Left lung (tissue), 10 donors: ENCODE measurements around the gene S100A4. TPM values are rescaled to one million over a fixed set of nuclear protein-coding genes. Genes with fewer than 3 reads are reported as not detected.
"Not testable (repeated sequence)": the region's sequence is repeated elsewhere in the genome, so short reads cannot be mapped to it uniquely, and the experiment has no call there.

Experiments
- ATAC-seq: fragments of 200-7000 bp; cut with Tn5 transposase; one replicate; pipeline ENCODE4 v1.9.1; 2020; ENCODE audit warnings: moderate library complexity
- DNase-seq, 4 donors: peaks; one replicate each; pipeline ENCODE4 v3.0.0-alpha.2; 2013 to 2020
- H3K27ac ChIP-seq, 2 donors: fragments of 200-600 bp; sonication (generic) in 1 of 2; one replicate each; pipeline versions ENCODE4 v1.5.0 to v1.8.0; 2020 to 2021
- H3K27me3 ChIP-seq, 2 donors: fragments of 200-600 bp; sonication (generic) in 1 of 2; one replicate each; pipeline versions ENCODE4 v1.5.0 to v1.8.0; 2020 to 2021
- H3K36me3 ChIP-seq, 2 donors: fragments of 200-600 bp; sonication (generic) in 1 of 2; one replicate each; pipeline versions ENCODE4 v1.5.0 to v1.8.0; 2020 to 2021
- H3K4me1 ChIP-seq, 2 donors: fragments of 200-600 bp; one replicate each; pipeline ENCODE4 v1.8.0; 2021
- H3K4me3 ChIP-seq, 2 donors: fragments of 200-600 bp; sonication (generic) in 1 of 2; one replicate each; pipeline versions ENCODE4 v1.5.0 to v1.8.0; 2020 to 2021; ENCODE audit warnings: mild to moderate bottlenecking in 1 of 2
- H3K9me3 ChIP-seq, 2 donors: fragments of 200-600 bp; sonication (generic) in 1 of 2; one replicate each; pipeline versions ENCODE4 v1.5.0 to v1.8.0; 2020 to 2021
- intact Hi-C, 2 donors: fragments of 100-400 bp; cut with DNase I; formaldehyde crosslinking; loops; one replicate each; pipeline versions ENCODE4 v1.11.2 to v1.14.2; 2022
- polyA plus RNA-seq, 6 donors: library from polyadenylated mRNA; unstranded; fragments of 120-200 nt; gene quantifications; one replicate each; pipeline ENCODE4 v1.2.1, GENCODE V29; 2013; ENCODE audit not compliant: insufficient read length in 6 of 6
- total RNA-seq, 2 donors: library from RNA; stranded (reverse); fragmentation: NEBNext Ultra II Directional; extraction: Animal tissue kit (Norgen Biotek cat#: 25700); gene quantifications; one replicate each; pipeline ENCODE4 v1.2.1, GENCODE V29; 2021
- TF ChIP-seq, protein P1 (sequence below), 2 donors: fragments of 200-600 bp; sonication (generic) in 1 of 2; IDR thresholded peaks; one replicate each; pipeline versions ENCODE4 v1.5.0 to v1.8.0; 2021; ENCODE audit warnings: antibody characterized with exemption in 2 of 2
- donor health status: DM: no; HTN: yes; CAD: no.
- donor health status: DM: no; HTN: no; CAD: no.

The S100A4 gene
- total and polyA plus RNA-seq, 8 donors = 15.0 to 1,192 (median 22.4) TPM

- TF ChIP-seq, protein P1, sequence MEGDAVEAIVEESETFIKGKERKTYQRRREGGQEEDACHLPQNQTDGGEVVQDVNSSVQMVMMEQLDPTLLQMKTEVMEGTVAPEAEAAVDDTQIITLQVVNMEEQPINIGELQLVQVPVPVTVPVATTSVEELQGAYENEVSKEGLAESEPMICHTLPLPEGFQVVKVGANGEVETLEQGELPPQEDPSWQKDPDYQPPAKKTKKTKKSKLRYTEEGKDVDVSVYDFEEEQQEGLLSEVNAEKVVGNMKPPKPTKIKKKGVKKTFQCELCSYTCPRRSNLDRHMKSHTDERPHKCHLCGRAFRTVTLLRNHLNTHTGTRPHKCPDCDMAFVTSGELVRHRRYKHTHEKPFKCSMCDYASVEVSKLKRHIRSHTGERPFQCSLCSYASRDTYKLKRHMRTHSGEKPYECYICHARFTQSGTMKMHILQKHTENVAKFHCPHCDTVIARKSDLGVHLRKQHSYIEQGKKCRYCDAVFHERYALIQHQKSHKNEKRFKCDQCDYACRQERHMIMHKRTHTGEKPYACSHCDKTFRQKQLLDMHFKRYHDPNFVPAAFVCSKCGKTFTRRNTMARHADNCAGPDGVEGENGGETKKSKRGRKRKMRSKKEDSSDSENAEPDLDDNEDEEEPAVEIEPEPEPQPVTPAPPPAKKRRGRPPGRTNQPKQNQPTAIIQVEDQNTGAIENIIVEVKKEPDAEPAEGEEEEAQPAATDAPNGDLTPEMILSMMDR (IDR thresholded peaks at IDR 0.05) = no peak
- H3K4me1 ChIP-seq = peaks cover 10 to 52% of the 10 kb centered on the region in 2 donors
- ATAC-seq (no peak), DNase-seq (no peak)
- no peaks in the 10 kb centered on the region for H3K9me3 ChIP-seq
- H3K36me3 ChIP-seq = peaks cover 0 to 19% of the 10 kb centered on the region in 2 donors
- intact Hi-C loops = loop anchor here in 1 of 2 donors (5.0 kb wide), 1 partner anchor 36 kb away; the partner anchor contains the start of gene S100A2
- H3K27me3 ChIP-seq = no peaks in the 10 kb centered on the region
- no peak overlapping the region for H3K4me3 ChIP-seq
- peak overlapping the region in 1 of 2 donors; percentile 99 for H3K27ac ChIP-seq
Observed at GRCh38 chr1:153531638-153532037, 14.0 kb downstream of the S100A4 start.

GRCh38 chr1:153527683-153528040, 17.9 kb downstream of the S100A4 start:
- Histone ChIP-seq H3K36me3 (peaks cover 0 to 4% of the 10 kb centered on the region in 2 donors), H3K9me3 (no peaks in the 10 kb centered on the region), H3K27me3 (no peaks in the 10 kb centered on the region), H3K27ac (no peak overlapping the region), H3K4me1 (peaks cover 0 to 31% of the 10 kb centered on the region in 2 donors), H3K4me3 (no peak overlapping the region)
- intact Hi-C loops = no loop called here
- TF ChIP-seq, protein P1 (IDR thresholded peaks at IDR 0.05) = no peak
- DNase-seq (no peak), ATAC-seq (no peak)

DNA sequence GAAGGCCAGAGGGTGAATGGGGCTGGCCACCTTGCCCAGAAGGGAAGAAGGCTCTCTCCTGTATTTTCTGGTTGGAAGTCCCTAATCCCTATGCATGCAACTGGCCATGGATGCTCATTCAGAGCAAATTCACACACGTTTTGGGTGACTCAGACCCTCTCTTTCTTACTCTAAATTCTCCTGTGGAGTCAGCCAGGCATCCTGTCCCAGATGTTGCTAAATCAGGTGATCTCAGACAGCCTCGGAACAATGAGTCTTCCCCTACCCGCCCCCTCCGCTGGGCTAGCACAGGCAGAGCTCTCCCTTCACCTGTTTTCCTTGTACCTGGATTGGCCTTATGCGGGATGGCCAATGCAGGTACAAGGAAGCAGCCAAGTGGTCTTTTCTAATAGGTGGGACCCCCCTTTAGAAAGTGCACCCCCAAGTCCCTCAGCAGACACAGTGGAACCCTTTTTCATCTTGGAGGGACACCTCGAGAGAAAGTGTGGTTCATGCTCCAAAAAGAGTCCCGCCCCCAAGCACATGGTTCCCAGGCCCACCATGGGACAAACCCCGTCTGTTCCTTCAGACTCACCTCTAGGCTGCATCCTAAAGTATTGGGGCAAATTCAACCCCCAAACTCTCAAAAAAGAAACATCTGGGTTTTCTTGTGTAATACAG, 18.5 kb downstream of the S100A4 start:
- Histone ChIP-seq H3K4me3 (no peak overlapping the region), H3K27ac (no peak overlapping the region), H3K36me3 (peaks cover 0 to 4% of the 10 kb centered on the region in 2 donors), H3K9me3 (no peaks in the 10 kb centered on the region), H3K4me1 (peaks cover 0 to 26% of the 10 kb centered on the region in 2 donors), H3K27me3 (no peaks in the 10 kb centered on the region)
- intact Hi-C loops = no loop called here
- DNase-seq (no peak), ATAC-seq (no peak)
- TF ChIP-seq, protein P1 (IDR thresholded peaks at IDR 0.05) = no peak

DNA sequence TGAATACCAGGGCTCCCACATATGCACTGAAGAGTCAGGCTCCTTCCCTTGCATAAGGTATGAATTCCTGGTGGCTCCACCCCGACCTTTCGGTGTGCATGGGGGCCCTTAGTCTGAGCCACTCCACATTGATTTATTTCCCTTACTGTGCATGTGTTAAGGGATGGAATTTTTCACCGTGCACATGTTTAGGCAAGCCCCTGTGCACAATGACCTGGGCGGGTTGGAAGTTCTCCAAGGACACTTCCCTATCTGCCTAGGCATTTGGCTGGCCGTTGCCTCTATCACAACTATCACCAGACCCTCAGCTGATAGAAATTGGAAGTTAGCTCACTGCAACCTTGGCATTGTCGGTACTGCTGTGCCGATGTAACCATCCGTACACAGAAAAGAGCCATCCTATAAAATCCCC, 19.5 kb downstream of the S100A4 start:
- peak overlapping the region in 1 of 2 donors; percentile 5 for H3K27ac ChIP-seq
- ATAC-seq = no peak
- intact Hi-C loops = no loop called here

GRCh38 chr1:153525088-153525728, 20.4 kb downstream of the S100A4 start:
- H3K9me3 ChIP-seq = no peaks in the 10 kb centered on the region
- peak; percentile 51 for ATAC-seq

More for the DNA sequence above, 19.5 kb downstream of the S100A4 start:
- Histone ChIP-seq H3K4me1 (peaks cover 0 to 17% of the 10 kb centered on the region in 2 donors), H3K4me3 (no peak overlapping the region), H3K9me3 (no peaks in the 10 kb centered on the region), H3K27me3 (no peaks in the 10 kb centered on the region), H3K36me3 (peaks cover 0 to 4% of the 10 kb centered on the region in 2 donors)
- TF ChIP-seq, protein P1 (IDR thresholded peaks at IDR 0.05) = no peak
- no peak for DNase-seq

GRCh38 chr1:153522353-153523048, 23.1 kb downstream of the S100A4 start:
- H3K36me3 ChIP-seq, H3K4me3 ChIP-seq, H3K27me3 ChIP-seq, H3K9me3 ChIP-seq, DNase-seq, ATAC-seq, intact Hi-C loops, H3K27ac ChIP-seq: not testable (repeated sequence)
- H3K4me1 ChIP-seq = peaks cover 0 to 24% of the 10 kb centered on the region in 2 donors

More at GRCh38 chr1:153525088-153525728, 20.4 kb downstream of the S100A4 start:
- TF ChIP-seq, protein P1 (IDR thresholded peaks at IDR 0.05) = no peak
- Histone ChIP-seq H3K36me3 (peaks cover 0 to 4% of the 10 kb centered on the region in 2 donors), H3K4me3 (no peak overlapping the region), H3K27ac (peak overlapping the region in 1 of 2 donors; percentile 5), H3K4me1 (peaks cover 0 to 17% of the 10 kb centered on the region in 2 donors), H3K27me3 (no peaks in the 10 kb centered on the region)
- DNase-seq = no peak
- intact Hi-C loops = no loop called here

DNA sequence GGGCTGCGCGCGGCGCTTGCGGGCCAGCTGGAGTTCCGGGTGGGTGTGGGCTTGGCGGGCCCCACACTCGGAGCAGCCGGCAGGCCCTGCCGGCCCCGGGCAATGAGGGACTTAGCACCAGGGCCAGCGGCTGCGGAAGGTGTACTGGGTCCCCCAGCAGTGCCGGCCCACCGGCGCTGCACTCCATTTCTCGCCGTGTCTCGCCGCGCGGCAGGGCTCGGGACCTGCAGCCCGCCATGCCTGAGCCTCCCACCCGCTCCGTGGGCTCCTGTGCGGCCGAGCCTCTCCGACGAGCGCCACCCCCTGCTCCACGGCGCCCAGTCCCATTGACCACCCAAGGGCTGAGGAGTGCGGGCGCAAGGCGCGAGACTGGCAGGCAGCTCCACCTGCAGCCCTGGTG, 23.8 kb downstream of the S100A4 start:
- H3K4me3 ChIP-seq, ATAC-seq, DNase-seq, H3K9me3 ChIP-seq, H3K36me3 ChIP-seq, intact Hi-C loops, H3K27me3 ChIP-seq, H3K27ac ChIP-seq: not testable (repeated sequence)
- peaks cover 0 to 22% of the 10 kb centered on the region in 2 donors for H3K4me1 ChIP-seq
